Fibroblast of the aortic adventitia (primary cell): ENCODE results near the gene SCYGR8. TPM values are rescaled to one million over a fixed set of nuclear protein-coding genes. Genes with fewer than 3 reads are reported as not detected.
"Not testable (repeated sequence)": the region's sequence is repeated elsewhere in the genome, so short reads cannot be mapped to it uniquely, and the experiment has no call there.

ENCODE experiments used
- DNase-seq: peaks from one replicate; pipeline ENCODE4 v3.0.0-alpha.2; 2010; ENCODE audit warnings: low read depth
- H3K4me3 ChIP-seq: 2 replicates; pipeline ENCODE4 v1.5.1; 2011; ENCODE audit warnings: low read depth, mild to moderate bottlenecking, control low read depth, low read length, moderate library complexity
- CTCF ChIP-seq: IDR thresholded peaks from 2 replicates; pipeline ENCODE4 v1.5.1; 2011; ENCODE audit warnings: mild to moderate bottlenecking, low read length, control low read depth, inconsistent platforms; ENCODE audit not compliant: insufficient read depth
- total RNA-seq: library from RNA; depleted of rRNA; stranded (reverse); fragments of >200 nt; gene quantifications from 2 replicates; pipeline ENCODE4 v1.2.3, GENCODE V29; 2012; ENCODE audit warnings: low replicate concordance

Gene SCYGR8
- total RNA-seq, 1 donor, result not detected

GRCh38 chr2:227710986-227711385 is 34.7 kb upstream of the SCYGR8 start:
- TF ChIP-seq CTCF, result no peak
- DNase-seq, result no peak
- no peak overlapping the region for H3K4me3 ChIP-seq

GRCh38 chr2:227713291-227713690 is 32.4 kb upstream of the SCYGR8 start:
- H3K4me3 ChIP-seq, result no peak overlapping the region
- DNase-seq, result no peak
- TF ChIP-seq CTCF, result no peak

- H3K4me3 ChIP-seq, result no peak overlapping the region
- TF ChIP-seq CTCF, result no peak
- DNase-seq, result no peak
Measured at GRCh38 chr2:227716501-227716900, 29.2 kb upstream of the SCYGR8 start.

GRCh38 chr2:227717687-227718567 is 27.8 kb upstream of the SCYGR8 start, which contains the start of gene SLC19A3:
TSS of gene SLC19A3 (minus strand) at chr2:227718028. CDS start at chr2:227702318, 15,710 bp downstream.
- no peak for TF ChIP-seq CTCF
- peak within 1 kb of the TSS; percentile 64 for H3K4me3 ChIP-seq
- peak; percentile 89 for DNase-seq

- no peak for DNase-seq
- TF ChIP-seq CTCF, result no peak
- H3K4me3 ChIP-seq, result no peak overlapping the region
Measured at GRCh38 chr2:227719641-227720040, 26.1 kb upstream of the SCYGR8 start.

GRCh38 chr2:227720680-227721079 is 25.0 kb upstream of the SCYGR8 start:
- H3K4me3 ChIP-seq, result no peak overlapping the region
- DNase-seq, result no peak
- no peak for TF ChIP-seq CTCF

- not testable (repeated sequence) for DNase-seq, H3K4me3 ChIP-seq
Measured at GRCh38 chr2:227722821-227723220, 22.9 kb upstream of the SCYGR8 start.
